Measurements from ENCODE around the gene CUBN.

DNA sequence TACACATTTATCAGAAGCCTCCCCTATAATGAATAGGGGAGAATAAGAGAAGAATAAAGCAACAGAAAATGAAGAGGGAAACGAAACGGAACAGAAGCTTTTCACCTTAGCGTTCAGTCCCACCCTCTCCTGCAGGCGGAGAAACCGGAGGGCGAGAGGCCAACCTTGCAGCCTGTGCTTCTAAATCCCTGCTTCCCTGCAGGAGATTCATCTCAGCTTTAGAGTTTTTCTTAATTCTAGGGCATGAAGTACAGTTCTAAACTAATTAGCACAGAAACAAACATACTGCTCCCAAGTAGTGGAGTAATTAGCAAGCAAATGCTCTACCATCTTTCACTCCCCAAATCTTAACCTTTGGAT lies 107.2 kb downstream of the CUBN start:
- TF ChIP-seq NR3C1 (CRISPR knock-in tag; IDR thresholded peaks at IDR 0.05) (no peak), POLR2A (conservative IDR thresholded peaks at IDR 0.05) (no peak), NR2C1 (IDR thresholded peaks at IDR 0.05) (no peak), NR2C1 (tag; IDR thresholded peaks at IDR 0.05) (no peak), SOX6 (IDR thresholded peaks at IDR 0.05) (no peak), RFX1 (IDR thresholded peaks at IDR 0.05) (no peak), YY1 (IDR thresholded peaks at IDR 0.05; ENCODE audit: borderline replicate concordance in 1 of 3, control insufficient read depth in 1 of 3, extremely low read depth in 1 of 3, insufficient read depth in 3 of 3, insufficient read length in 1 of 3, insufficient replicate concordance in 2 of 3, low read depth in 1 of 3, low read length in 2 of 3) (no peak), TAF7 (tag; IDR thresholded peaks at IDR 0.05) (no peak), ZSCAN29 (IDR thresholded peaks at IDR 0.05) (no peak), SP2 (IDR thresholded peaks at IDR 0.05; ENCODE audit: extremely low read depth, low read depth, low read length, poor library complexity, severe bottlenecking) (no peak), SREBF2 (CRISPR knock-in tag; IDR thresholded peaks at IDR 0.05) (no peak), TARDBP (IDR thresholded peaks at IDR 0.05) (no peak), NFRKB (IDR thresholded peaks at IDR 0.05; ENCODE audit: low read depth) (no peak)
- TF ChIP-seq, protein P1, sequence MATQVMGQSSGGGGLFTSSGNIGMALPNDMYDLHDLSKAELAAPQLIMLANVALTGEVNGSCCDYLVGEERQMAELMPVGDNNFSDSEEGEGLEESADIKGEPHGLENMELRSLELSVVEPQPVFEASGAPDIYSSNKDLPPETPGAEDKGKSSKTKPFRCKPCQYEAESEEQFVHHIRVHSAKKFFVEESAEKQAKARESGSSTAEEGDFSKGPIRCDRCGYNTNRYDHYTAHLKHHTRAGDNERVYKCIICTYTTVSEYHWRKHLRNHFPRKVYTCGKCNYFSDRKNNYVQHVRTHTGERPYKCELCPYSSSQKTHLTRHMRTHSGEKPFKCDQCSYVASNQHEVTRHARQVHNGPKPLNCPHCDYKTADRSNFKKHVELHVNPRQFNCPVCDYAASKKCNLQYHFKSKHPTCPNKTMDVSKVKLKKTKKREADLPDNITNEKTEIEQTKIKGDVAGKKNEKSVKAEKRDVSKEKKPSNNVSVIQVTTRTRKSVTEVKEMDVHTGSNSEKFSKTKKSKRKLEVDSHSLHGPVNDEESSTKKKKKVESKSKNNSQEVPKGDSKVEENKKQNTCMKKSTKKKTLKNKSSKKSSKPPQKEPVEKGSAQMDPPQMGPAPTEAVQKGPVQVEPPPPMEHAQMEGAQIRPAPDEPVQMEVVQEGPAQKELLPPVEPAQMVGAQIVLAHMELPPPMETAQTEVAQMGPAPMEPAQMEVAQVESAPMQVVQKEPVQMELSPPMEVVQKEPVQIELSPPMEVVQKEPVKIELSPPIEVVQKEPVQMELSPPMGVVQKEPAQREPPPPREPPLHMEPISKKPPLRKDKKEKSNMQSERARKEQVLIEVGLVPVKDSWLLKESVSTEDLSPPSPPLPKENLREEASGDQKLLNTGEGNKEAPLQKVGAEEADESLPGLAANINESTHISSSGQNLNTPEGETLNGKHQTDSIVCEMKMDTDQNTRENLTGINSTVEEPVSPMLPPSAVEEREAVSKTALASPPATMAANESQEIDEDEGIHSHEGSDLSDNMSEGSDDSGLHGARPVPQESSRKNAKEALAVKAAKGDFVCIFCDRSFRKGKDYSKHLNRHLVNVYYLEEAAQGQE (IDR thresholded peaks at IDR 0.05; ENCODE audit: borderline replicate concordance) = no peak
- TF ChIP-seq, protein P1 (CRISPR knock-in tag; IDR thresholded peaks at IDR 0.05; ENCODE audit: low read depth) = no peak
- TF ChIP-seq, protein P2, sequence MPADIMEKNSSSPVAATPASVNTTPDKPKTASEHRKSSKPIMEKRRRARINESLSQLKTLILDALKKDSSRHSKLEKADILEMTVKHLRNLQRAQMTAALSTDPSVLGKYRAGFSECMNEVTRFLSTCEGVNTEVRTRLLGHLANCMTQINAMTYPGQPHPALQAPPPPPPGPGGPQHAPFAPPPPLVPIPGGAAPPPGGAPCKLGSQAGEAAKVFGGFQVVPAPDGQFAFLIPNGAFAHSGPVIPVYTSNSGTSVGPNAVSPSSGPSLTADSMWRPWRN (IDR thresholded peaks at IDR 0.05; ENCODE audit: low read depth) = no peak

All from K562 (cell line).